ENCODE results near the gene CFAP46. TPM values are rescaled to one million over a fixed set of nuclear protein-coding genes. Genes with fewer than 3 reads are reported as not detected.

CFAP46 gene
- total RNA-seq, 4 donors from 2014 or later: 0.19 to 0.92 (median 0.54) TPM

DNA sequence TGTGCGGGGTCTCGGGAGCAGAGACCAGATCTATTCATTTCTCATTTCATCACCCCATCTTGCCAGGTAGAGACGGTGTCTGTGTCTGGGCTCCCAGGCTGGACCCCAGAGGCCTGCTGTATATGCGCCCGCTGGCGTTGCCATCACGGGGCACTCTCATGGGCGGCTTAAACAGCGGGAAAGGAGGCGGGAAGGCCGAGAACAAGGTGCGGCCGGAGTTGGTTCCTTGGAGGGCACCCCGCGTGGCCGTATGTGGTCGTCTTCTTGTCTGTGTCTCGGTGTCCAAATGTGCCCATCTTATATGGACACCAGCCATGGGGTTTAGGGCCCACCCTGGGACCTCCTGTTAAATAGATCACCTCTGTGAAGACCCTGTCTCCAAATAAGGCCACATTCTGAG is 2.1 kb upstream of the CFAP46 start:
- Histone ChIP-seq H3K27me3 (peaks cover 7 to 73% (median 9%) of the 10 kb centered on the region in 4 donors), H3K9me3 (no peaks in the 10 kb centered on the region), H3K4me1 (peaks cover 11 to 15% (median 12%) of the 10 kb centered on the region in 3 donors), H3K4me3 (no peak overlapping the region), H3K36me3 (no peaks in the 10 kb centered on the region), H3K27ac (no peak overlapping the region)
- 91 to 96% methylated on average over 15 to 18 of the region's 18 CpGs for WGBS, 2 donors
- intact Hi-C loops (cut with DNase I): loop anchor here (10.0 kb wide), 1 partner anchor 180 kb away; no protein-coding TSS in a partner anchor
- no peak for DNase-seq
- TF ChIP-seq POLR2A (IDR thresholded peaks at IDR 0.05): no peak
- TF ChIP-seq, protein P1, sequence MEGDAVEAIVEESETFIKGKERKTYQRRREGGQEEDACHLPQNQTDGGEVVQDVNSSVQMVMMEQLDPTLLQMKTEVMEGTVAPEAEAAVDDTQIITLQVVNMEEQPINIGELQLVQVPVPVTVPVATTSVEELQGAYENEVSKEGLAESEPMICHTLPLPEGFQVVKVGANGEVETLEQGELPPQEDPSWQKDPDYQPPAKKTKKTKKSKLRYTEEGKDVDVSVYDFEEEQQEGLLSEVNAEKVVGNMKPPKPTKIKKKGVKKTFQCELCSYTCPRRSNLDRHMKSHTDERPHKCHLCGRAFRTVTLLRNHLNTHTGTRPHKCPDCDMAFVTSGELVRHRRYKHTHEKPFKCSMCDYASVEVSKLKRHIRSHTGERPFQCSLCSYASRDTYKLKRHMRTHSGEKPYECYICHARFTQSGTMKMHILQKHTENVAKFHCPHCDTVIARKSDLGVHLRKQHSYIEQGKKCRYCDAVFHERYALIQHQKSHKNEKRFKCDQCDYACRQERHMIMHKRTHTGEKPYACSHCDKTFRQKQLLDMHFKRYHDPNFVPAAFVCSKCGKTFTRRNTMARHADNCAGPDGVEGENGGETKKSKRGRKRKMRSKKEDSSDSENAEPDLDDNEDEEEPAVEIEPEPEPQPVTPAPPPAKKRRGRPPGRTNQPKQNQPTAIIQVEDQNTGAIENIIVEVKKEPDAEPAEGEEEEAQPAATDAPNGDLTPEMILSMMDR (IDR thresholded peaks at IDR 0.05): no peak

DNA sequence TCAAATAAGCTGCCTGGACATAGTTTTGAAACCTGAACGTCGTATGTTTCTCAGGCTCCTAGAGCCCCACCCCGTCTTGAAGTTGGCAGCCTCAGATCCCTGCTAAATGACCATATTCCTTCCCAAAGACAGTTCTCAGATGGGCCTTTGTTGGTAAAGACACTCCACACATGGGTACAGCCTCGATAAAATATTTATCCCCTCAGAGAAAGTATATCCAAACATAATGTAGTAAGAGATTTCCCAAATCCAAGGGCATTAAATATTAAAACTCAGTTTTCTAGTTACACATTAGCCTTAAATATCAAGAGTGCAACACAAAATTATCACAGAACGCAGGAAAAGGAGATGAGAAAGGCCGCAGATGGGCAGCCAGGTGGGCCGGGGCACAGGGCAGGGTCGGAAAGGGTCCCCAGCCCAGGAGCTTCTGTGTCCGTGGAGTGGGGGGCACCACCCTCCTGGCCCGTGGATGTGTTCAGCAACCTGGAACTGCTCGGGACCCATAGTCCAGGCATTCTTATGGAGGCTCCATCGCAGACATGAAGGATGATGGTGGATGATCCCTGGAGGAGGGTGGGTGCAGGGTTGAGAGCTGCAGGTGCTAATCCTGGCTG is 1.5 kb upstream of the CFAP46 start:
- TF ChIP-seq, protein P1 (IDR thresholded peaks at IDR 0.05): no peak
- TF ChIP-seq POLR2A (IDR thresholded peaks at IDR 0.05): no peak
- Histone ChIP-seq H3K27me3 (peaks cover 7 to 79% (median 9%) of the 10 kb centered on the region in 4 donors), H3K36me3 (no peaks in the 10 kb centered on the region), H3K4me3 (no peak overlapping the region), H3K4me1 (peaks cover 11 to 15% (median 12%) of the 10 kb centered on the region in 3 donors), H3K9me3 (no peaks in the 10 kb centered on the region), H3K27ac (no peak overlapping the region)
- 73 to 76% methylated on average over 11 to 12 of the region's 12 CpGs for WGBS, 2 donors
- intact Hi-C loops (cut with DNase I): loop anchor here (10.0 kb wide), 1 partner anchor 181 kb away; no protein-coding TSS in a partner anchor
- no peak for DNase-seq

DNA sequence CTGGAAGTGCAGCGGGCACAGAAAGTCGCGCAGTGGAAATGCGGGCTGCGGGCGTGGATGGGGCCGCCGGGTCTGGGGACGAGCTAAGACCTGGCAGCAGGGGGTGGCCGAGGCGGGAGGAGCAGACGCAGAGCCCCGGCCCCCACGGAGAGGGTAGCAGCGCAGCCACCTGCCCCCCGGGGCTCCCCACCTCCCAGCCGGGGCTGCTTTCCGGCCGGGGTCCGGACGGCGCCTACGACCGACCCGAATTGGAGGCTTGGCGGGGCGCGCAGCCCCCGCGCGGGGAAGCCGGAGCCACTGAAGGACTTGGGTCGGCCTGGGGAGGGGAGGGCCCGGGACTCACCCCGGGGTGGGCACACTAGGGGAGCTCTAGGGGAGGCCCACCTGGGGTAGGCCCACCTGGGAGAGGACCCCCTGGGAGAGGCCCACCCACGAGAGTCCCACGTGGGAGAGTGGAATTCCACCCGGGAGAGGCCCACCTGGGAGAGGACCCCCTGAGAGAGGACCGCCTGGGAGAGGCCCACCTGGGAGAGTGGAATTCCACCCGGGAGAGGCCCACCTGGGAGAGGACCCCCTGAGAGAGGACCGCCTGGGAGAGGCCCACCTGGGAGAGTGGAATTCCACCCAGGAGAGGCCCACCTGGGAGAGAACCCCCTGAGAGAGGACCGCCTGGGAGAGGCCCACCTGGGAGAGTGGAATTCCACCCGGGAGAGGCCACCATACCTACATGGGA is 854 bp upstream of the CFAP46 start:
- peaks cover 7 to 81% (median 9%) of the 10 kb centered on the region in 4 donors for H3K27me3 ChIP-seq
- intact Hi-C loops (cut with DNase I): loop anchor here (10.0 kb wide), 1 partner anchor 182 kb away; no protein-coding TSS in a partner anchor
- peak overlapping the region; percentile 29 to 67 (median 52) for H3K4me3 ChIP-seq
- no peak overlapping the region for H3K27ac ChIP-seq
- H3K4me1 ChIP-seq: peaks cover 11 to 15% (median 12%) of the 10 kb centered on the region in 3 donors
- no peak for DNase-seq
- H3K9me3 ChIP-seq: no peaks in the 10 kb centered on the region
- no peaks in the 10 kb centered on the region for H3K36me3 ChIP-seq
- TF ChIP-seq POLR2A (IDR thresholded peaks at IDR 0.05): no peak
- TF ChIP-seq, protein P1 (IDR thresholded peaks at IDR 0.05): no peak
- 40 to 70% methylated on average over 2 to 3 of the region's 43 CpGs for WGBS, 2 donors

DNA sequence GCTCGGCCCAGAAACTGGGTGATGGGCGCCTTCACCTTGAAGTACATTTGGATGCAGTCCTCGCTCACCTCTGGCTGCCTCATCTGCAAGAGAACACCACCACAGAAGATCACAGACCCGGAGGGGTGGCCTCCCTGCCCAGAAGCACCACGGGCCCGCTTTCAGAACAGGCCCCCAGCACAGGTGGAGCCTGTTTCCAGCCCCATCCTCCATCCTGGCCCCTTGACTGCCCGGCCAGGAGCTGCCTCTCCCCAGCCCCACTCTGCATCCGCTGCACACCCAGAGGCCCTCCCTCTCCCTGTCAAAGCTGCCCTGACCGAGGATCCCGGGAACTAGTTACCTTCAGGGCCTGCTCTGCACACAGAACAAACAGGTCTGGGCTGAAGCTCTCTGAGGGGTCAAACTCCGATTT is 724 bp downstream of the CFAP46 start:
- H3K36me3 ChIP-seq: no peaks in the 10 kb centered on the region
- TF ChIP-seq POLR2A (IDR thresholded peaks at IDR 0.05): no peak
- TF ChIP-seq, protein P1 (IDR thresholded peaks at IDR 0.05): no peak
- peaks cover 7 to 90% (median 9%) of the 10 kb centered on the region in 4 donors for H3K27me3 ChIP-seq
- 61% methylated on average over 10 of the region's 11 CpGs; no CpG with 5 or more reads in 1 of the 2 donors for whole genome bisulfite sequencing, 2 donors
- intact Hi-C loops (cut with DNase I): loop anchor here (10.0 kb wide), 1 partner anchor 183 kb away; no protein-coding TSS in a partner anchor
- H3K4me3 ChIP-seq: peak overlapping the region in 3 of 4 donors; percentile 50 to 67 (median 53)
- no peak overlapping the region for H3K27ac ChIP-seq
- DNase-seq: no peak
- H3K4me1 ChIP-seq: peaks cover 11 to 15% (median 12%) of the 10 kb centered on the region in 3 donors
- no peaks in the 10 kb centered on the region for H3K9me3 ChIP-seq

Data from esophagus squamous epithelium (tissue), 5 donors.